H9 (cell line): Measurements from ENCODE around the gene RAP1GAP. TPM values are rescaled to one million over a fixed set of nuclear protein-coding genes. Genes with fewer than 3 reads are reported as not detected.

Source experiments
- DNase-seq: peaks from one replicate; pipeline ENCODE4 v3.0.0-alpha.2; 2017
- H2AFZ ChIP-seq: one replicate; pipeline ENCODE4 v1.6.1; 2013; ENCODE audit warnings: mild to moderate bottlenecking, low read length, control low read depth, moderate library complexity
- H2AK5ac ChIP-seq: 2 replicates; pipeline ENCODE4 v1.6.1; 2013; ENCODE audit warnings: low read length, control low read depth, mixed read lengths; ENCODE audit not compliant: insufficient read length
- H2BK120ac ChIP-seq: one replicate; pipeline ENCODE4 v1.6.1; 2013; ENCODE audit warnings: low read depth, mild to moderate bottlenecking, low read length, control low read depth, inconsistent platforms; ENCODE audit not compliant: poor library complexity, severe bottlenecking
- H2BK12ac ChIP-seq: 2 replicates; pipeline ENCODE4 v1.6.1; 2013; ENCODE audit warnings: low read length, control low read depth, mixed read lengths, low read depth; ENCODE audit not compliant: insufficient read length
- H2BK15ac ChIP-seq: 2 replicates; pipeline ENCODE4 v1.6.1; 2013; ENCODE audit warnings: low read depth, low read length, control low read depth
- H2BK20ac ChIP-seq: one replicate; pipeline ENCODE4 v1.6.1; 2013; ENCODE audit warnings: low read depth, mild to moderate bottlenecking, low read length, control low read depth, inconsistent platforms; ENCODE audit not compliant: poor library complexity, severe bottlenecking
- H2BK5ac ChIP-seq: 2 replicates; pipeline ENCODE4 v1.6.1; 2013; ENCODE audit warnings: low read length, control low read depth, mixed read lengths; ENCODE audit not compliant: insufficient read length
- H3K14ac ChIP-seq: 2 replicates; pipeline ENCODE4 v1.6.1; 2013; ENCODE audit warnings: low read length, control low read depth; ENCODE audit not compliant: insufficient read depth
- H3K18ac ChIP-seq: 2 replicates; pipeline ENCODE4 v1.6.1; 2013; ENCODE audit warnings: low read depth, mild to moderate bottlenecking, mixed read lengths, low read length, control low read depth; ENCODE audit not compliant: insufficient read length
- H3K23ac ChIP-seq: 2 replicates; pipeline ENCODE4 v1.6.1; 2013; ENCODE audit warnings: low read length, control low read depth, mixed read lengths, low read depth; ENCODE audit not compliant: insufficient read length
- H3K23me2 ChIP-seq: 2 replicates; pipeline ENCODE4 v1.6.1; 2013; ENCODE audit warnings: low read depth, mild to moderate bottlenecking, mixed read lengths, low read length, control low read depth; ENCODE audit not compliant: insufficient read length, poor library complexity, severe bottlenecking
- H3K27ac ChIP-seq: 2 replicates; pipeline ENCODE4 v1.5.1; 2013; ENCODE audit warnings: low read length, control low read depth, mixed read lengths, low read depth; ENCODE audit not compliant: insufficient read length
- H3K27me3 ChIP-seq: 2 replicates; pipeline ENCODE4 v1.6.1; 2013; ENCODE audit warnings: low read length, control low read depth, inconsistent platforms; ENCODE audit not compliant: insufficient read depth
- H3K4ac ChIP-seq: 2 replicates; pipeline ENCODE4 v1.6.1; 2013; ENCODE audit warnings: low read depth, mild to moderate bottlenecking, control low read depth, inconsistent platforms, low read length, moderate library complexity
- H3K4me1 ChIP-seq: 2 replicates; pipeline ENCODE4 v1.6.1; 2013; ENCODE audit warnings: low read length, control low read depth, inconsistent platforms; ENCODE audit not compliant: insufficient read depth
- H3K4me2 ChIP-seq: 2 replicates; pipeline ENCODE4 v1.6.1; 2013; ENCODE audit warnings: low read length, control low read depth, mixed read lengths; ENCODE audit not compliant: insufficient read length, insufficient read depth
- H3K56ac ChIP-seq: 2 replicates; pipeline ENCODE4 v1.6.1; 2013; ENCODE audit warnings: low read depth, mild to moderate bottlenecking, mixed read lengths, low read length, control low read depth; ENCODE audit not compliant: insufficient read length
- H3K79me1 ChIP-seq: 2 replicates; pipeline ENCODE4 v1.6.1; 2013; ENCODE audit warnings: low read depth, mild to moderate bottlenecking, moderate library complexity, low read length, control low read depth, inconsistent platforms; ENCODE audit not compliant: insufficient read depth, poor library complexity, severe bottlenecking
- H3K79me2 ChIP-seq: 2 replicates; pipeline ENCODE4 v1.6.1; 2013; ENCODE audit warnings: low read length, control low read depth, inconsistent platforms; ENCODE audit not compliant: insufficient read depth
- H3K9ac ChIP-seq: 2 replicates; pipeline ENCODE4 v1.6.1; 2013; ENCODE audit warnings: low read length, control low read depth, mixed read lengths; ENCODE audit not compliant: insufficient read length; ENCODE audit errors: extremely low read depth
- H3K9me3 ChIP-seq: one replicate; pipeline ENCODE4 v1.6.1; 2013; ENCODE audit warnings: low read depth, low read length, inconsistent platforms; ENCODE audit not compliant: control insufficient read depth
- H3T11ph ChIP-seq: one replicate; pipeline ENCODE4 v1.6.1; 2013; ENCODE audit warnings: mild to moderate bottlenecking, low read length, control low read depth, inconsistent platforms
- H4K20me1 ChIP-seq: one replicate; pipeline ENCODE4 v1.6.1; 2013; ENCODE audit not compliant: control insufficient read depth, insufficient read length, insufficient read depth
- H4K5ac ChIP-seq: 2 replicates; pipeline ENCODE4 v1.6.1; 2013; ENCODE audit warnings: low read depth, mild to moderate bottlenecking, mixed read lengths, low read length, control low read depth; ENCODE audit not compliant: insufficient read length
- H4K8ac ChIP-seq: replicated peaks from 2 replicates; pipeline ENCODE4 v1.6.1; 2013; ENCODE audit warnings: low read length, control low read depth, mixed read lengths, low read depth; ENCODE audit not compliant: insufficient read length
- H4K91ac ChIP-seq: 2 replicates; pipeline ENCODE4 v1.6.1; 2013; ENCODE audit warnings: low read depth, mild to moderate bottlenecking, moderate library complexity, mixed read lengths, low read length, control low read depth; ENCODE audit not compliant: insufficient read length
- H3K27ac Mint-ChIP-seq, 3 experiments: 2 replicates in 2 of 3; 3 replicates in 1 of 3; pipeline ENCODE4 v1.8.0; 2020 to 2021; ENCODE audit warnings: mixed read lengths in 3 of 3, mild to moderate bottlenecking in 1 of 3, moderate library complexity in 1 of 3
- H3K27me3 Mint-ChIP-seq: 2 replicates; pipeline ENCODE4 v1.8.0; 2021; ENCODE audit warnings: low read depth, mild to moderate bottlenecking, moderate library complexity, mixed read lengths
- H3K36me3 Mint-ChIP-seq, 3 experiments: 2 replicates in 2 of 3; 3 replicates in 1 of 3; pipeline ENCODE4 v1.8.0; 2020 to 2021; ENCODE audit warnings: low read depth in 3 of 3, mixed read lengths in 3 of 3; ENCODE audit not compliant: insufficient read depth in 1 of 3
- H3K4me1 Mint-ChIP-seq, 2 experiments: 2 replicates each; pipeline ENCODE4 v1.8.0; 2020; ENCODE audit warnings: mixed read lengths in 2 of 2
- H3K4me3 Mint-ChIP-seq, 2 experiments: 2 replicates in 1 of 2; 3 replicates in 1 of 2; pipeline ENCODE4 v1.8.0; 2020 to 2021; ENCODE audit warnings: mild to moderate bottlenecking in 2 of 2, mixed read lengths in 2 of 2, moderate library complexity in 1 of 2
- H3K9me3 Mint-ChIP-seq, 2 experiments: 2 replicates in 1 of 2; 3 replicates in 1 of 2; pipeline ENCODE4 v1.8.0; 2020; ENCODE audit warnings: mild to moderate bottlenecking in 2 of 2, mixed read lengths in 2 of 2, moderate library complexity in 1 of 2
- CTCF ChIP-seq: fragments of 200-600 bp; sonication (generic); conservative IDR thresholded peaks from 3 replicates; pipeline ENCODE4 v1.8.0; 2021; ENCODE audit warnings: antibody characterized with exemption, mild to moderate bottlenecking
- WGBS: extraction: QIAGEN DNeasy Blood & Tissue Kit; methylation state at CpG from one replicate; pipeline ENCODE4 v1.1.7; 2013; ENCODE audit warnings: missing lambda C conversion rate, low lambda C conversion rate, mixed read lengths; ENCODE audit not compliant: insufficient read length; ENCODE audit errors: extremely low coverage; 5-methylcytosine and 5-hydroxymethylcytosine counted together
- total RNA-seq: library from RNA; stranded (reverse); gene quantifications from 2 replicates; pipeline ENCODE4 v1.2.1, GENCODE V29; 2021

RAP1GAP gene
- total RNA-seq, 1 experiment from 2014 or later, result 7.9 TPM

- Mint-ChIP-seq H3K4me3 (no peak overlapping the region), H3K4me1 (peaks cover 16 to 24% of the 10 kb centered on the region in 2 experiments), H3K36me3 (peaks cover 0 to 2% (median 0%) of the 10 kb centered on the region in 3 experiments; a peak in 1 of 7 replicates), H3K27me3 (peaks cover 7% of the 10 kb centered on the region), H3K27ac (no peak overlapping the region), H3K9me3 (no peaks in the 10 kb centered on the region)
- Histone ChIP-seq H3K79me1 (no peaks in the 10 kb centered on the region), H3K79me2 (no peaks in the 10 kb centered on the region), H3K23me2 (peaks cover 2% of the 10 kb centered on the region), H2AK5ac (no peak overlapping the region), H2BK15ac (no peak overlapping the region), H3K14ac (no peak overlapping the region), H3K18ac (no peak overlapping the region), H2BK120ac (no peak overlapping the region), H4K20me1 (no peaks in the 10 kb centered on the region), H4K91ac (no peak overlapping the region), H2BK5ac (no peak overlapping the region), H3K4me2 (no peak overlapping the region), H3K4ac (no peak overlapping the region), H3K23ac (no peak overlapping the region), H4K8ac (no peak overlapping the region), H3K27me3 (no peaks in the 10 kb centered on the region), H3K9ac (no peak overlapping the region), H3K27ac (no peak overlapping the region), H3T11ph (no peak overlapping the region), H2BK12ac (no peak overlapping the region), H3K56ac (no peak overlapping the region), H2BK20ac (no peak overlapping the region), H3K4me1 (peaks cover 2% of the 10 kb centered on the region; the same call in 1 of the 2 replicates), H4K5ac (no peak overlapping the region), H2AFZ (no peak overlapping the region), H3K9me3 (no peaks in the 10 kb centered on the region)
- no peak for DNase-seq
- no peak for TF ChIP-seq CTCF
- WGBS, result no CpG with 5 or more reads among the region's 26 CpGs
These were observed 91.8 kb downstream of the RAP1GAP start for GRCh38 chr1:21577324-21577723.
